Measurements from ENCODE around the gene SEPTIN11. TPM values are rescaled to one million over a fixed set of nuclear protein-coding genes. Genes with fewer than 3 reads are reported as not detected.

Gene SEPTIN11
- total RNA-seq, 1 donor from 2014 or later, result 242 TPM

Other genes with a start within 250 kb of the SEPTIN11 start
- gene SOWAHB, start 51.6 kb upstream of the SEPTIN11 start, total RNA-seq, result 0.82 TPM in 1 of 2 replicates, not detected in the other
- 157 and 172 TPM in 2 replicates for gene CCNI, start 126.2 kb downstream of the SEPTIN11 start, total RNA-seq
- 19.6 and 23.9 TPM in 2 replicates for gene CCNG2, start 207.5 kb downstream of the SEPTIN11 start, total RNA-seq

Measured in glomerular endothelial cell (primary cell).